ENCODE data around the gene GCK. TPM values are rescaled to one million over a fixed set of nuclear protein-coding genes. Genes with fewer than 3 reads are reported as not detected.

Gene GCK
- total and polyA plus RNA-seq, 2 donors (not counting 1 experiment from before 2014, with no cell fraction given) = 0.22 to 0.24 TPM

GRCh38 chr7:44101303-44101965, 87.8 kb downstream of the GCK start:
- WGBS (ENCODE audit: insufficient coverage) = 80% methylated on average over 2 of the region's 3 CpGs
- Mint-ChIP-seq H3K27me3 (no peaks in the 10 kb centered on the region), H3K27ac (peak overlapping the region; percentile 92), H3K4me1 (peaks cover 76% of the 10 kb centered on the region), H3K9me3 (ENCODE audit: insufficient read depth) (no peaks in the 10 kb centered on the region), H3K4me3 (peak overlapping the region; percentile 54)
- H3K4me2 ChIP-seq (replicated peaks; ENCODE audit: low read depth, low read length, poor library complexity, severe bottlenecking) = peak overlapping the region; percentile 52
- H3K4me1 ChIP-seq (ENCODE audit: control insufficient read depth in 2 of 2, insufficient read depth in 2 of 2, low read length in 2 of 2) = peaks cover 57 to 88% of the 10 kb centered on the region in 2 donors
- DNase-seq = no peak
- peaks cover 9% of the 10 kb centered on the region for H3K79me2 ChIP-seq (ENCODE audit: control insufficient read depth, insufficient read depth, low read length)
- H3K27ac ChIP-seq (ENCODE audit: low read length in 2 of 2) = peak overlapping the region; percentile 58 to 66
- peaks cover 0 to 3% (median 0%) of the 10 kb centered on the region in 3 donors for H3K9me3 ChIP-seq (ENCODE audit: control extremely low read depth in 1 of 3, control insufficient read depth in 2 of 3, insufficient read depth in 1 of 3, low read length in 2 of 3)
- H3K4me3 ChIP-seq (ENCODE audit: control extremely low read depth in 1 of 5, extremely low read depth in 1 of 5, insufficient read depth in 1 of 5, low read depth in 2 of 5, low read length in 4 of 5) = no peak overlapping the region
- H3K9ac ChIP-seq (ENCODE audit: low read length) = no peak overlapping the region
- H3K27me3 ChIP-seq (replicated peaks in 1 of 4; ENCODE audit: control extremely low read depth in 1 of 4, control insufficient read depth in 3 of 4, insufficient read depth in 4 of 4, low read length in 3 of 4) = peaks cover 0 to 11% (median 2%) of the 10 kb centered on the region in 4 experiments
- peak overlapping the region; percentile 63 for H2AFZ ChIP-seq (ENCODE audit: insufficient read depth, low read depth, low read length, poor library complexity, severe bottlenecking)
- ATAC-seq (ENCODE audit: low read depth) = no peak
- H4K20me1 ChIP-seq (ENCODE audit: control insufficient read depth, insufficient read depth, low read length, poor library complexity, severe bottlenecking) = no peaks in the 10 kb centered on the region
- ChIA-PET CTCF (interaction anchor here (0.6 to 1.6 kb wide), 3 partner anchors 15 to 306 kb away, joined by 3 to 5 read pairs (median 4); no protein-coding TSS in a partner anchor), POLR2A (interaction anchor here (0.7 kb wide), 1 partner anchor 20 kb away, joined by 5 read pairs; no protein-coding TSS in a partner anchor)
- intact Hi-C loops (cut with micrococcal nuclease) = no loop called here
- TF ChIP-seq CTCF (IDR thresholded peaks at IDR 0.05) (no peak), EZH2 (IDR thresholded peaks at IDR 0.05; ENCODE audit: borderline replicate concordance, insufficient read depth, low read depth, low read length, poor library complexity, severe bottlenecking) (no peak)
- no peaks in the 10 kb centered on the region for H3K36me3 ChIP-seq (replicated peaks in 1 of 2; ENCODE audit: control extremely low read depth in 1 of 2, control insufficient read depth in 1 of 2, extremely low read depth in 1 of 2, insufficient read depth in 2 of 2, low read length in 1 of 2)
